Lower lobe of right lung (tissue), 2 donors: ENCODE data around the gene TTLL5. TPM values are rescaled to one million over a fixed set of nuclear protein-coding genes. Genes with fewer than 3 reads are reported as not detected.

Source experiments
- ATAC-seq, 2 donors: fragments of 200-7000 bp; cut with Tn5 transposase; one replicate each; pipeline ENCODE4 v1.9.1; 2020 to 2022; ENCODE audit warnings: mild to moderate bottlenecking in 2 of 2, moderate library complexity in 2 of 2
- DNase-seq: peaks from one replicate; pipeline ENCODE4 v3.0.0-alpha.2; 2020
- H3K27ac ChIP-seq: fragments of 200-600 bp; one replicate; pipeline ENCODE4 v1.8.0; 2022
- H3K27me3 ChIP-seq: fragments of 200-600 bp; one replicate; pipeline ENCODE4 v1.8.0; 2022; ENCODE audit warnings: low read depth
- H3K36me3 ChIP-seq: fragments of 200-600 bp; one replicate; pipeline ENCODE4 v1.8.0; 2022; ENCODE audit warnings: mild to moderate bottlenecking
- H3K4me1 ChIP-seq: fragments of 200-600 bp; one replicate; pipeline ENCODE4 v1.8.0; 2022
- H3K4me3 ChIP-seq: fragments of 200-600 bp; one replicate; pipeline ENCODE4 v1.8.0; 2022; ENCODE audit warnings: mild to moderate bottlenecking
- H3K9me3 ChIP-seq: fragments of 200-600 bp; one replicate; pipeline ENCODE4 v1.8.0; 2022
- intact Hi-C: fragments of 100-400 bp; cut with DNase I; formaldehyde crosslinking; loops from one replicate; pipeline ENCODE4 v1.11.0; 2022
- total RNA-seq: library from RNA; stranded (reverse); fragmentation: NEBNext Ultra II Directional; extraction: Animal tissue kit (Norgen Biotek cat#: 25700); gene quantifications from one replicate; pipeline ENCODE4 v1.2.1, GENCODE V29; 2021
- TF ChIP-seq, protein P1 (sequence below): fragments of 200-600 bp; IDR thresholded peaks from one replicate; pipeline ENCODE4 v1.8.0; 2022; ENCODE audit warnings: antibody characterized with exemption, mild to moderate bottlenecking
- donor health status: DM: no; HTN: yes; CAD: no; lungs with severe emphysema.

The TTLL5 gene
- total RNA-seq, 1 donor from 2014 or later = 32.6 TPM

DNA sequence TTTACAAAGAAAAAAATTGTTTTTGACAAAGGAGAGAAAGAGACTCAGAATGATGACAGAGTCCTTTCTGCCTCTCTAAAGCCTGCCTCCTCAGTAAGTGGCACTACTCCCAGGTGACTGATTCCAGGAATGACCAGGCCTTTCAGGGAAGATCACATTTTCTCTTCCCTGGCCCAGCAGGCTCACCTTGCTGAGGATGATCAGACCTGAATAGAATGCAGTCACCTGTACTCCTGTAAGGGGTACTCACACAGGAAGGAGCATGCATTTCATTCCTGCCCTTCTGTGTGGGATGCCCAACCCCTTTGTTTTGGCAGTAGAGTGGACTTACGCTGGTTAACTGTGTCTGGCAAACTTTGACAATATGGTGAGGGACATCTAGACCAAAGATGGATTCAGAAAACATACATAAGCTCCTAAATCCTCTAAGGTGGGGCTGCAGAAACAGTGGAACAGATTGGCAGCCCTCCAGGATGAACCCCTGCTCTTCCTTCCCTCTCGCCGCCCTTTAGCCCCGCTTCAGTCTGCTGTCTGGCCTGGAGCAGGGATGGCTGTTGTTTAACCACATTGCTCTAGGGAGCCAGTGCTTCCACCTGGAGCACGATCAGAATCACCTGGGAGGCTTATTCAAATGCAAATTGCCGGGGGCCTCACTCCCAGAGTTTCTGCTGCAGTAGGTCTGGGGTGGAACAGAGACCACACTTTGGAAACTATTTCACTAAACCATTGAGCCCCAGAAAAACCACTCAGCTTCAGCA lies 30.2 kb upstream of the TTLL5 start:
- no peak for ATAC-seq
- TF ChIP-seq, protein P1, sequence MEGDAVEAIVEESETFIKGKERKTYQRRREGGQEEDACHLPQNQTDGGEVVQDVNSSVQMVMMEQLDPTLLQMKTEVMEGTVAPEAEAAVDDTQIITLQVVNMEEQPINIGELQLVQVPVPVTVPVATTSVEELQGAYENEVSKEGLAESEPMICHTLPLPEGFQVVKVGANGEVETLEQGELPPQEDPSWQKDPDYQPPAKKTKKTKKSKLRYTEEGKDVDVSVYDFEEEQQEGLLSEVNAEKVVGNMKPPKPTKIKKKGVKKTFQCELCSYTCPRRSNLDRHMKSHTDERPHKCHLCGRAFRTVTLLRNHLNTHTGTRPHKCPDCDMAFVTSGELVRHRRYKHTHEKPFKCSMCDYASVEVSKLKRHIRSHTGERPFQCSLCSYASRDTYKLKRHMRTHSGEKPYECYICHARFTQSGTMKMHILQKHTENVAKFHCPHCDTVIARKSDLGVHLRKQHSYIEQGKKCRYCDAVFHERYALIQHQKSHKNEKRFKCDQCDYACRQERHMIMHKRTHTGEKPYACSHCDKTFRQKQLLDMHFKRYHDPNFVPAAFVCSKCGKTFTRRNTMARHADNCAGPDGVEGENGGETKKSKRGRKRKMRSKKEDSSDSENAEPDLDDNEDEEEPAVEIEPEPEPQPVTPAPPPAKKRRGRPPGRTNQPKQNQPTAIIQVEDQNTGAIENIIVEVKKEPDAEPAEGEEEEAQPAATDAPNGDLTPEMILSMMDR = no peak
- intact Hi-C loops = no loop called here

DNA sequence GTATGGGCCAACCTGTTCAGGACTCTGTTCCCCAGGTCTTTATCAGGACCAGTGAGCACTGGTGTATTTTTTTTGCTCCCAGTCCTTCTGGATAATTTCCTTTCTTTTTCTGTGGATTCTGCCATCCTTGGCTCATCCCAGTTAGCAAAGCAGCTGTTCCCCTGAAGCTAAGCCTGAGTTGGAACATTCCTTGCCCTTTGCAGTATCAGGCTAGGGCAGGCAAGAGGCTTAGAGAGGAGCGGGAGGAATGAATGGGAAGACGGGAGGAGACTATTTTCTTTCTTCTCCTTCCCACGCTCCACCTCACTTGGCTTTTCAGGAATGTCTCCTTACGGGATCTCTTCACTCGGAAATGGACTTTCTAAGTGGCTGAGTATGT lies 29.6 kb upstream of the TTLL5 start:
- intact Hi-C loops = no loop called here
- no peak for DNase-seq
- ATAC-seq = no peak
- H3K27me3 ChIP-seq = no peaks in the 10 kb centered on the region
- peaks cover 6% of the 10 kb centered on the region for H3K36me3 ChIP-seq
- no peak overlapping the region for H3K27ac ChIP-seq
- no peaks in the 10 kb centered on the region for H3K9me3 ChIP-seq
- no peaks in the 10 kb centered on the region for H3K4me1 ChIP-seq
- TF ChIP-seq, protein P1 = no peak
- H3K4me3 ChIP-seq = no peak overlapping the region

More for the DNA sequence above, 30.2 kb upstream of the TTLL5 start:
- DNase-seq = no peak
- H3K27me3 ChIP-seq = no peaks in the 10 kb centered on the region
- no peak overlapping the region for H3K27ac ChIP-seq
- no peak overlapping the region for H3K4me3 ChIP-seq
- H3K9me3 ChIP-seq = no peaks in the 10 kb centered on the region
- H3K4me1 ChIP-seq = no peaks in the 10 kb centered on the region
- peaks cover 6% of the 10 kb centered on the region for H3K36me3 ChIP-seq

DNA sequence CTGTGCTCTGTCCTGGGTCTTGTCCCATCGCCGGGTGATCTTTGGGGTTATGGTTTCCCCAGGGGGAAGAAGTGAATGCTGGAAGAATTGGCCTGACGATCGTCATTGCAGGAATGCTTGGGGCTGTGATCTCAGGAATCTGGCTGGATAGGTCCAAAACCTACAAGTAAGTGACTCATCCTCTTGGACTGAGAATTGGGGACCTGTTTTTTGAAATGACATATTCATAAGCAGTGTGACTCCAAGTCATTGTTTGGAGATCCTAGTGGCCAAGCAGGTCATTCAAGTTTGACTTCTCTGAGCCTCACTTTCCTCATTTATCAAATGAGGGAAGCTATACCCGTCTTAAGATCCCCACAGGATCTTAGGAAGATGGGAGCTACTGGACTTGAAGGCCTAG lies 26.2 kb upstream of the TTLL5 start:
- Histone ChIP-seq H3K27ac (no peak overlapping the region), H3K27me3 (no peaks in the 10 kb centered on the region), H3K36me3 (peaks cover 6% of the 10 kb centered on the region), H3K9me3 (no peaks in the 10 kb centered on the region), H3K4me3 (no peak overlapping the region), H3K4me1 (no peaks in the 10 kb centered on the region)
- DNase-seq = no peak
- intact Hi-C loops = no loop called here
- ATAC-seq = no peak
- TF ChIP-seq, protein P1 = no peak

DNA sequence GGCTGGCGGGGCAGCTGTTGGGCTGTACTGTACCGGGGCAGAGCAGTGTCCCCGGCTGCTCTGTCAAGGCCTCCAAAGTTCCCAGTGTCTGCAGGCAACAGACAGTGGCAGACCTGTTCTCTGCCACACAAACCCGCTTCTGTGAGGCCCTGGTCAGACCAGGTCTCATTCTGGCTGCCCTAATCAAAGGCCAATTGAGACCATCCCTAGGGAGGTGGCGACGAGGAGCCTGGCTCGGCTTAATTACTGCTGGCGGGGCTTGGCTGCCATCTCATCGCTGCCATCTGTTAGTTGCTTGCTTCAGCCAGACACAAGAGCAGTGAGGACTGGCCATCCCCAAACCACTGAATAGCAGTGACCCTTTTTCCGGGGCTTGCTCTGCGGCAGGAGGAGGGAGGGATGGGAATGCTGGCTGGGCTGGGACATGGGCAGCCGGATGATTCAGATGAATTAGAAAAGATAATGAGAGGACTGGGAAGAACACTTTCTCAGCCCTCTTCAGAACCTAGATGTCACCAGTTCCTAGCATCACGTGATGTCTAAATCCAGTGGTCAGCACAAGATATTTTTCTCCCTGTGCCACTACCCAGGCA lies 24.9 kb upstream of the TTLL5 start:
- peak in 1 of 2 donors; percentile 25 for ATAC-seq
- Histone ChIP-seq H3K27ac (no peak overlapping the region), H3K36me3 (peaks cover 11% of the 10 kb centered on the region), H3K9me3 (no peaks in the 10 kb centered on the region), H3K27me3 (no peaks in the 10 kb centered on the region), H3K4me3 (no peak overlapping the region), H3K4me1 (no peaks in the 10 kb centered on the region)
- intact Hi-C loops = no loop called here
- TF ChIP-seq, protein P1 = no peak
- DNase-seq = no peak

- no peaks in the 10 kb centered on the region for H3K4me1 ChIP-seq
- H3K9me3 ChIP-seq = no peaks in the 10 kb centered on the region
- intact Hi-C loops = no loop called here
- ATAC-seq (no peak), DNase-seq (no peak)
- no peak overlapping the region for H3K4me3 ChIP-seq
- H3K36me3 ChIP-seq = peaks cover 20% of the 10 kb centered on the region
- TF ChIP-seq, protein P1 = no peak
- H3K27ac ChIP-seq = no peak overlapping the region
- no peaks in the 10 kb centered on the region for H3K27me3 ChIP-seq
Observed at GRCh38 chr14:75640876-75641275, 20.2 kb upstream of the TTLL5 start.
